ENCODE data around the gene CMSS1.

CMSS1 gene

DNA sequence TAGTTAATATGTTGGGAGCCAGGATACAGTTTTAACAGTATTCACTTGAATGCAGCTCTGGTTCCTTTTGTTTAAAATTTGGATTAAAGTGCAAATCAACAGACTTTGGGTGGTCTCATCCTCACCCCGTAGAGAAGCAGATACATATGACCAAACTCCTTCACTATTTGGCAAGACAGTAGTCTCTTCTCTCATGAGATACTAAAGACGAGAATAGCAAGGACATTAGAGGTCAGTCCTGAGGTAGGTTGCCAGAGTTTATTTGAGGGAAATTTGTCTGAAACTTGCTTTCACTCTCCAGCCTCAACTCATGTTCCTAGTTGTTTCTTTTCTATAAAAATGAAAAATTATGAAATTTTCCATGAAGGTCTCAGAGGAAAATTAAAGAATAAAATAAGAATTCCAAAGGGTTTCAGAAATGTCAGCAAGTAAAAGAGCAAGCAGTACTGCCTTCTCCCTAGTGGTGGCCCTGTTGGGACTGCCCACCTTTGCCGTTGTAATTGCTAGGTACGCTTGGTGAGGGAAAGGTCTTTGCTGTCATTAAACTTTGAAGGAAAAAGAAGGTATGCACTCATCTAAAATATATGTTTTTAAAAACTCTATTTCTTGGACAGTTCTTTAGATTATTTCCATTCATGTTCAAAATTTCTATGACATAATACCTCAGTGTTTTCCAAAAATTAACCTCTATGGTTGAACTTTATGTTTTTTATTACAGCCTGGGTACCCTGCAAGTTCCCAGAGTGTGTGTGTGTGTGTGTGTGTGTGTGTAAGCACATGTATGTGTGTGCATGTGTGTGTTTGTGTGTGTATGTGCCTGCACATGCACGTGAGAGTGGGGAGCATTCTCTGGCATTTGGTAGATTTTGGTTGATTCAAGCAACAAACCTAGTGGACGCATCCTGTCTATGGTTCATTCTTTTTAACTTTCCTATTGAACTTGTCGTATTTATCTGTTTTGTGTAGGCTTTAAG, 111.4 kb downstream of the CMSS1 start:
- no peak overlapping the region for H3K9ac ChIP-seq (ENCODE audit: low read length)
- no peaks in the 10 kb centered on the region for H3K4me1 ChIP-seq (ENCODE audit: insufficient read depth, low read length, severe bottlenecking)
- no peaks in the 10 kb centered on the region for H3K9me2 ChIP-seq (ENCODE audit: low read depth, low read length)
- H3K27me3 ChIP-seq (ENCODE audit: insufficient read depth, low read length) = no peaks in the 10 kb centered on the region
- no peak overlapping the region for H3K4me2 ChIP-seq (ENCODE audit: low read length)
- TF ChIP-seq CTCF (IDR thresholded peaks at IDR 0.05; ENCODE audit: low read length) (no peak), EZH2 (IDR thresholded peaks at IDR 0.05; ENCODE audit: borderline replicate concordance, low read length) (no peak)
- H3K4me3 ChIP-seq (ENCODE audit: low read depth, low read length, poor library complexity, severe bottlenecking) = no peak overlapping the region
- H3K27ac ChIP-seq (ENCODE audit: low read depth, low read length, poor library complexity, severe bottlenecking) = no peak overlapping the region
- H3K9me3 ChIP-seq (ENCODE audit: low read length) = no peaks in the 10 kb centered on the region
- no peaks in the 10 kb centered on the region for H3F3A ChIP-seq (ENCODE audit: insufficient read depth, low read length)
- H4K20me1 ChIP-seq (ENCODE audit: insufficient read depth, low read length) = no peaks in the 10 kb centered on the region
- no peaks in the 10 kb centered on the region for H3K79me2 ChIP-seq (ENCODE audit: insufficient read depth, low read length)
- H3K36me3 ChIP-seq (ENCODE audit: insufficient read depth, low read length) = no peaks in the 10 kb centered on the region
- no peak overlapping the region for H2AFZ ChIP-seq (ENCODE audit: low read length)

- H3K27me3 ChIP-seq (ENCODE audit: insufficient read depth, low read length) = no peaks in the 10 kb centered on the region
- H3K9ac ChIP-seq (ENCODE audit: low read length) = no peak overlapping the region
- H3K36me3 ChIP-seq (ENCODE audit: insufficient read depth, low read length) = no peaks in the 10 kb centered on the region
- no peaks in the 10 kb centered on the region for H3K4me1 ChIP-seq (ENCODE audit: insufficient read depth, low read length, severe bottlenecking)
- H4K20me1 ChIP-seq (ENCODE audit: insufficient read depth, low read length) = no peaks in the 10 kb centered on the region
- H3K27ac ChIP-seq (ENCODE audit: low read depth, low read length, poor library complexity, severe bottlenecking) = no peak overlapping the region
- no peak overlapping the region for H3K4me3 ChIP-seq (ENCODE audit: low read depth, low read length, poor library complexity, severe bottlenecking)
- no peaks in the 10 kb centered on the region for H3K79me2 ChIP-seq (ENCODE audit: insufficient read depth, low read length)
- no peaks in the 10 kb centered on the region for H3K9me2 ChIP-seq (ENCODE audit: low read depth, low read length)
- H3K9me3 ChIP-seq (ENCODE audit: low read length) = no peaks in the 10 kb centered on the region
- H3K4me2 ChIP-seq (ENCODE audit: low read length) = no peak overlapping the region
- no peaks in the 10 kb centered on the region for H3F3A ChIP-seq (ENCODE audit: insufficient read depth, low read length)
- no peak for TF ChIP-seq EZH2 (IDR thresholded peaks at IDR 0.05; ENCODE audit: borderline replicate concordance, low read length)
- TF ChIP-seq CTCF (IDR thresholded peaks at IDR 0.05; ENCODE audit: low read length) = no peak
- no peak overlapping the region for H2AFZ ChIP-seq (ENCODE audit: low read length)
These were observed 112.1 kb downstream of the CMSS1 start for GRCh38 chr3:99929745-99930139.

GRCh38 chr3:99931059-99931458, 113.4 kb downstream of the CMSS1 start:
- no peaks in the 10 kb centered on the region for H3K9me2 ChIP-seq (ENCODE audit: low read depth, low read length)
- H3K4me2 ChIP-seq (ENCODE audit: low read length) = no peak overlapping the region
- no peak overlapping the region for H3K9ac ChIP-seq (ENCODE audit: low read length)
- H3K9me3 ChIP-seq (ENCODE audit: low read length) = no peaks in the 10 kb centered on the region
- no peaks in the 10 kb centered on the region for H3K4me1 ChIP-seq (ENCODE audit: insufficient read depth, low read length, severe bottlenecking)
- no peaks in the 10 kb centered on the region for H3K36me3 ChIP-seq (ENCODE audit: insufficient read depth, low read length)
- H3K27ac ChIP-seq (ENCODE audit: low read depth, low read length, poor library complexity, severe bottlenecking) = no peak overlapping the region
- H2AFZ ChIP-seq (ENCODE audit: low read length) = no peak overlapping the region
- H3K79me2 ChIP-seq (ENCODE audit: insufficient read depth, low read length) = no peaks in the 10 kb centered on the region
- TF ChIP-seq CTCF (IDR thresholded peaks at IDR 0.05; ENCODE audit: low read length) (no peak), EZH2 (IDR thresholded peaks at IDR 0.05; ENCODE audit: borderline replicate concordance, low read length) (no peak)
- no peaks in the 10 kb centered on the region for H3K27me3 ChIP-seq (ENCODE audit: insufficient read depth, low read length)
- no peaks in the 10 kb centered on the region for H4K20me1 ChIP-seq (ENCODE audit: insufficient read depth, low read length)
- no peaks in the 10 kb centered on the region for H3F3A ChIP-seq (ENCODE audit: insufficient read depth, low read length)
- no peak overlapping the region for H3K4me3 ChIP-seq (ENCODE audit: low read depth, low read length, poor library complexity, severe bottlenecking)

Measured in OCI-LY1 (cell line).